Uterus (tissue), 4 donors: Measurements from ENCODE around the gene GPR152. TPM values are rescaled to one million over a fixed set of nuclear protein-coding genes. Genes with fewer than 3 reads are reported as not detected.

Experiments
- DNase-seq, 2 donors: peaks; one replicate each; pipeline ENCODE4 v3.0.0-alpha.2; 2019 to 2020
- H3K27ac ChIP-seq, 2 donors: fragments of 200-600 bp; sonication (generic); 1 replicate in 1 of 2; 2 replicates in 1 of 2; pipeline ENCODE4 v1.5.1; 2016 to 2018
- H3K27me3 ChIP-seq, 2 donors: fragments of 200-600 bp; sonication (generic); one replicate each; pipeline ENCODE4 v1.5.1; 2018 to 2019; ENCODE audit warnings: control low read depth in 1 of 2
- H3K36me3 ChIP-seq, 2 donors: fragments of 200-600 bp; sonication (generic); one replicate each; pipeline ENCODE4 v1.5.1; 2019; ENCODE audit warnings: control low read depth in 1 of 2
- H3K4me1 ChIP-seq, 2 donors: fragments of 200-600 bp; sonication (generic); one replicate each; pipeline ENCODE4 v1.5.1; 2018 to 2019; ENCODE audit warnings: control low read depth in 1 of 2
- H3K4me3 ChIP-seq, 2 donors: fragments of 200-600 bp; sonication (generic); 1 replicate in 1 of 2; 2 replicates in 1 of 2; pipeline ENCODE4 v1.5.1; 2018 to 2019; ENCODE audit warnings: mild to moderate bottlenecking in 1 of 2
- H3K9me3 ChIP-seq, 2 donors: fragments of 200-600 bp; sonication (generic); one replicate each; pipeline ENCODE4 v1.5.1; 2019; ENCODE audit warnings: control low read depth in 1 of 2
- CTCF ChIP-seq, 4 experiments: fragments of 200-600 bp in 2 of 4; fragments of 450-650 bp in 2 of 4; sonication (generic) in 2 of 4; IDR thresholded peaks; one replicate each; pipeline ENCODE4 v1.5.1; 2016 to 2019; ENCODE audit warnings: antibody characterized with exemption in 4 of 4, mild to moderate bottlenecking in 2 of 4, moderate library complexity in 1 of 4
- POLR2A ChIP-seq, 2 donors: fragments of 450-650 bp; IDR thresholded peaks; one replicate each; pipeline ENCODE4 v1.6.1; 2016; ENCODE audit warnings: antibody characterized with exemption in 2 of 2, mild to moderate bottlenecking in 1 of 2, moderate library complexity in 1 of 2
- intact Hi-C: fragments of 100-400 bp; cut with DNase I; formaldehyde crosslinking; loops from one replicate; pipeline ENCODE4 v1.15.1; 2023; ENCODE audit warnings: low total_unique reads
- total RNA-seq, 4 donors: library from RNA; depleted of rRNA in 3 of 4; stranded (reverse); fragments of >200 nt in 3 of 4; gene quantifications; one replicate each; pipeline versions ENCODE4 v1.1.0 to v1.2.4, GENCODE V29; 2014 to 2023
- donor health status: DM: yes; HTN: yes; CAD: no.

GPR152 gene
- total RNA-seq, 4 donors from 2014 or later, result not detected

GRCh38 chr11:67432655-67433349 lies 19.7 kb downstream of the GPR152 start:
- intact Hi-C loops, result no loop called here
- Histone ChIP-seq H3K4me1 (peaks cover 0 to 4% of the 10 kb centered on the region in 2 donors), H3K27ac (no peak overlapping the region), H3K9me3 (no peaks in the 10 kb centered on the region), H3K4me3 (no peak overlapping the region), H3K27me3 (no peaks in the 10 kb centered on the region), H3K36me3 (no peaks in the 10 kb centered on the region)
- no peak for DNase-seq
- TF ChIP-seq CTCF (IDR thresholded peaks at IDR 0.05) (no peak), POLR2A (IDR thresholded peaks at IDR 0.05) (no peak)

- no peaks in the 10 kb centered on the region for H3K36me3 ChIP-seq
- TF ChIP-seq CTCF (IDR thresholded peaks at IDR 0.05) (no peak), POLR2A (IDR thresholded peaks at IDR 0.05) (no peak)
- no peak overlapping the region for H3K27ac ChIP-seq
- no peaks in the 10 kb centered on the region for H3K27me3 ChIP-seq
- no peak for DNase-seq
- intact Hi-C loops, result no loop called here
- H3K4me3 ChIP-seq, result no peak overlapping the region
- peaks cover 0 to 4% of the 10 kb centered on the region in 2 donors for H3K4me1 ChIP-seq
- H3K9me3 ChIP-seq, result no peaks in the 10 kb centered on the region
Observed at GRCh38 chr11:67431346-67432249, 20.9 kb downstream of the GPR152 start.

GRCh38 chr11:67429722-67430121 lies 22.8 kb downstream of the GPR152 start:
- DNase-seq, result no peak
- no peaks in the 10 kb centered on the region for H3K27me3 ChIP-seq
- TF ChIP-seq POLR2A (IDR thresholded peaks at IDR 0.05) (no peak), CTCF (IDR thresholded peaks at IDR 0.05) (no peak)
- H3K36me3 ChIP-seq, result no peaks in the 10 kb centered on the region
- intact Hi-C loops, result no loop called here
- H3K27ac ChIP-seq, result no peak overlapping the region
- H3K4me1 ChIP-seq, result no peaks in the 10 kb centered on the region
- H3K9me3 ChIP-seq, result no peaks in the 10 kb centered on the region
- no peak overlapping the region for H3K4me3 ChIP-seq

GRCh38 chr11:67429038-67429668 lies 23.4 kb downstream of the GPR152 start:
- TF ChIP-seq CTCF (IDR thresholded peaks at IDR 0.05), result no peak
- TF ChIP-seq POLR2A (IDR thresholded peaks at IDR 0.05), result no peak
- intact Hi-C loops, result no loop called here
- no peak for DNase-seq
- no peaks in the 10 kb centered on the region for H3K9me3 ChIP-seq
- H3K27me3 ChIP-seq, result no peaks in the 10 kb centered on the region
- no peaks in the 10 kb centered on the region for H3K4me1 ChIP-seq
- H3K4me3 ChIP-seq, result peak overlapping the region; percentile 58 to 64
- H3K27ac ChIP-seq, result peak overlapping the region; percentile 82 to 86
- H3K36me3 ChIP-seq, result no peaks in the 10 kb centered on the region
